NCI-H446 treated with DMSO at 0.1 percent for 48 hours (cell line): ENCODE results near the gene PNMA1.

Source experiments
- DNase-seq: peaks from one replicate; lab custom pipeline; 2025; lab: John Stamatoyannopoulos, UW

The PNMA1 gene

GRCh38 chr14:73713803-73714655, at the start of gene PNMA1:
TSS of gene PNMA1 (minus strand) at chr14:73714384. CDS start at chr14:73713639, 745 bp downstream.
- DNase-seq, result peak; percentile 62

DNA sequence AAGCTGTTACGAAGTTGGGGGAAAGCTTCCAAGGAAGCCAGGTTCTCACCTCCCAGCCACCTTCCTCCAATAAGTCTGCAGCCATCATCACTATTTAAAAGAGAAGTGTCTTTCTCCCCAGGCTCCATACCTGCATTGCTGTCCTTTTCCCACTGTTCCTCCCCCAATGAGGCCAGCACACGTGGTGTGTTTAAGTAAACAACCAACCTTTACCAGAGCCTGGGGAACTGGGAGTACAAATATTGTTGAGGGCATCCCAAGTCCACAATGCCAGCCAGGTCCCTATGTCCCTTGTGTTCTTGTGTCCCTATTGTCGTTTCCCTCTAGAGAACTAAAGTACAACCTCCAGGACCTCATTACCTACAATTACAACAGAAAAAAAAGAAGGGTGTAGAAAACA, 49.2 kb upstream of the PNMA1 start:
- DNase-seq, result no peak

- no peak for DNase-seq
These were observed 48.2 kb upstream of the PNMA1 start for GRCh38 chr14:73762375-73762822.

DNA sequence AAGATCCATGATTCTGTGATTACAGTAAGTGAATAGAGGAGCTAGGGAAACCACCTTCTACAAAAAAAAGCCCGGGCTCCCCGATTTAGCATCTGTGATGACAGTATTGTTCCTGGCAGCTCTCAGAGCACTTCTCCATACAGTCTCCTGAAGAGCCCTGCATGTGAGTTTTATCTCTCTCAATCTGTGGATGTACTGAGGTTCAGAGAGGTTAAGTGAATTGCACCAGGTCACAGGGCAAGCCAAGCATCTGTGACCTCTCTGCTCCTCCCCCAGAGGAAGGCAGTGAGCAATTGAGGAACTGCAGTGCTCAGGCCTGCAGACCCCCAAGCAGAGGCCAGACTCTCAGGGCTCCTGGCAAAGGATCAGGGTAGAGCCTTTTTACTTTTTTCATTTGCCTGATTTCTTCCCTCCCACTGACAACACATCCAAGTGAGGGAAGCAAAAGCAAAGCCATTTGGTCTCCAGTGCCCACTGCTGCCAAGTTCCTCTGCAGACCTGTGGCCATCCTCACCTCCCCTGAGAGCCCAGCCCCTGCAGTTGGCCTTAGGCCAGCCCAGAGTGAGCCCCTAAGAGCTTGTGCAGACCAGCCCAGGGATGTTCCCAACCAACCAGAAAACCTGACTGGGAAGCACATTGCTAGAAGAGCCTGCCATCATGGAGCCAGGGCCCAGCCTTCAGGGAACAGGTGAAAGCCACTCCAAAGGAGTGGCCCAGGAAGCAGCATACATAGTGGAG, 47.6 kb upstream of the PNMA1 start:
- no peak for DNase-seq

DNA sequence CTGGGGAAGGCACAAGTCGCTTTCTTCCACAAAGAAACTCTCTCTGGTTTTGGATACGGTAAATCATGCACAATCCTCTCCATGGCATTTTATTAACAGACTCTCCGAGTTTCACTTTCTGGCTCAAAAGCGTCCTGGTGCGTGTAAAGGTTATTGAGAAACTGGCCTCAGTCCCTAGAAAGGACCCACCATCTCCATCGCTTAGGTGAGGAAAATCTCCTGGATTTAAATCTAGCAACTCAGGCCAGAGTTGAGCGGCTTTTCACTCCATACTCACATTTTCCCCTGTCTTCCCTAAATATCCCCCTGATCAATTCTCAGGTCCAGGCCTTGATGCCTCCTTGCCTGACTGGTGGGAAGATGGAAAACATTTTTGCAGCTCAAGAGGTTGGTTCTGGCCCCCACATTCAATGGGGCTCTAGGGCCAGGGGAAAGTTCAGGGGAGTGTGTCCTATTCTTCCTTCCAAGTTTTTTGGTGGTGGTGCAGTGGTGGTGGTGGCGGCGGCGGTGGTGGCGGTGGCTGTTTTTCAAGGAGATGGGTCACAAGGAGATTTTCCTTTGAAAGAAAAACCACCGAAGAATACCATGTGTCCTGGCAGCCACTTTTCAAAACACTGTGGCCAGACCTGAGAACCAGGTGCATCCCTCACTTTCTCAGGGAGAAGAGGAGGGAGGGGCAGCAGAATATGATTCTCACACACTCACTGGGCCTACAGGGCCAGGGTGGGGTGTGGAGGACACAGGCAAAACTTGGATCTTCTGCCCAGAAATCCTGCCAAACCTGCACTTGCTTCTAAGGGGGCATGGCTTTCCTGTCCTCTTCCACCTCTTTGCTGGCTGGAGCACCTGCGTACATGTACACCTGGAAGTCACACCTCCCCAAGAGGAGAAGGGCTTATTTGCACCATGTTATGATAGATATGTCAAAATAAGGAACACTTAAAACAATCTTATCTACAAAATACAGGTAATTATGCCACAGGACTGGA, 46.7 kb upstream of the PNMA1 start:
- DNase-seq, result no peak

- DNase-seq, result peak; percentile 67
These were observed 45.8 kb upstream of the PNMA1 start for GRCh38 chr14:73759714-73760597.

DNA sequence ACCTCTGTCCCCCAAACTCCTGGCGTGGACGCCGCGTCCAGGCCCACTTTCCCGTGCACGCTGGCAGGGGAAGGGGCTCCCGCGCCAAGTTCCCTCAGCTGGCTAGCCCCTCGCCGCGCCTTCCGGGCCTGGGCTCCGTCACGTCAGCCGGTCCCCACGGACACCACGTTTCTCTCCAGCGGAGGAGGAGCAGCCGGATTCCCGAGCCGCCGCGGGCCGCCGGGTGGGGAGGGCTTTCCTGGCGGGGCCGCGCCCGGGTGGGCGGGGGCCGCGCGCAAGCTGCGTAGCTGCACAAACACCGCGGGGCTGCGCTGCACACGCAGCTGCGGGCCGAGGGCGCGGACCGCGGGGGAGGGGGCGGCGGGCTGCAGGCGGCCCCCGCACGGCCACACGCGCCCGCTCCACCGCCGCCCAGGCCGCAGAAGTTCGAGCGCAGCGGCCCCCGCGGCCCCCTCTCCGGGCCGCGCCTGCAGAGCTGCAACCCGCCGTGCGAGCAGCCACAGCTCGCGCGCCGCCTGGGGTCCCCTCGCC, 45.1 kb upstream of the PNMA1 start:
- no peak for DNase-seq

GRCh38 chr14:73758392-73759182, 44.4 kb upstream of the PNMA1 start:
- no peak for DNase-seq

GRCh38 chr14:73757876-73758391, 43.8 kb upstream of the PNMA1 start:
- DNase-seq, result no peak

DNA sequence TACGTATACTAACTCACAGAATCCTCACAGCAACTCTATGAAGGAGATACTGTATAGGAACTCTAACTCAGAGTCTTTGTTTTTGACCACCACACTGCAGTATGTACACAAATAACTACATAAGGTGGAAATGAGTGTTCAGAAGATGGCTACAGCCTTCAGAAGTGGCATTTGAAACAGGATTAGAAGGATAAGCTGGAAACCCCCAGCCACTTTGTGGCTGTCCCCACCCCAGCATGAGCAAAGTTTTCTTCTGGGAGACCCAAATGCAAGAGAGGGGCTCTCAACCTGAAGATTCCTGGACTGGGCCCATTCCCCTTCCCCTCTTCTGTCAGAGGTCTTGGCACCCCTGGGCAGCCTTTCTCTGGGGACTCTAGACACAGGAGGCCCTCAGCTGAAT, 43.2 kb upstream of the PNMA1 start:
- DNase-seq, result no peak

GRCh38 chr14:73755434-73756014, 41.3 kb upstream of the PNMA1 start:
- no peak for DNase-seq

- DNase-seq, result no peak
These were observed 40.8 kb upstream of the PNMA1 start for GRCh38 chr14:73754911-73755360.

DNA sequence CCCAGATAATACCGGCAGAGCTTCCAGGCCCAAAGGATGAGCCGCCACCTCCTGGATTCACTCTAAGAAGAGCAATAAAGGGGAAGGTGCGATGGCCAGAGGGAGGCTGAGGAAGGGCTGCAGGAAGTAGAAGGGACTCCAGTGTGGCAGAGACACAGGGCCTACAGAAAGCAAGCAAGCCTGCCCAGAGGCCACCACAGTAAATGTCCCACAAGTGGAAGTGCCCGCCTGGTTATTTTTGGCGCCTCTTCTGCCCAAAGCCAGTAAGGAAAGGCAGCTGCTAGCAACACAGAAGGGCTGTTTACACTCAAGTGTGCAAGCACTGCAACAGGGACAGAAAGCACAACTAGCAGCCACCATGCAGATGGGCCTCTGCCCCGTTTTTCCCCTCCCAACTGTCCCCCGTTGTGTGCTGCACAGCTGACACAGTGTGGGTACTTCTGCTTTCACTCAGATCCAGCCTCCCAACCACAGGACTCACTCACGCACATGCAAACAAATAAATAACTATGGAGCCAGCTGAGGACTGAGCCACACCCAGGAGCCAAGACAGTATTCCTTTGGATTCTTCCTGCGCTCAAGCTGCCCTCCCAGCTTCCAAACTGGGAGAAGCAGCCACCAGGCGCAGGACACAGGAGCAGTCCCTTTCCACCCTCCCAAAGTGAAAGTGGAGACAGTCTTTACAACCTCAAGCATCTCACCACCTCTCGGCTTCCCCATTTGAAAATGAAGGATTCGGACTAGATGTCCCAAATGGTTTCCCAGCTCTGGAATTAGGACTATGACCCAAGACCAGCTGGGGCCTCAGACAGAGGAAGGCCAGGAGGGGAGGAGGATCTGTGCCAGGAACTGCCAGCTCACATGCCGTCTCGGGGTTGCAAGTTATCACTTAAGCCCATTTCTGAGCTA, 40.0 kb upstream of the PNMA1 start:
- DNase-seq, result no peak

GRCh38 chr14:73753124-73753886, 39.1 kb upstream of the PNMA1 start:
- no peak for DNase-seq

- no peak for DNase-seq
These were observed 38.3 kb upstream of the PNMA1 start for GRCh38 chr14:73752297-73752992.

GRCh38 chr14:73751157-73751691, 37.0 kb upstream of the PNMA1 start:
- DNase-seq, result no peak
